ENCODE measurements around the gene DENR.

Gene DENR

GRCh38 chr12:122819209-122819785, 66.7 kb downstream of the DENR start:
- no peak for DNase-seq (ENCODE audit: low read depth, low spot score)

DNA sequence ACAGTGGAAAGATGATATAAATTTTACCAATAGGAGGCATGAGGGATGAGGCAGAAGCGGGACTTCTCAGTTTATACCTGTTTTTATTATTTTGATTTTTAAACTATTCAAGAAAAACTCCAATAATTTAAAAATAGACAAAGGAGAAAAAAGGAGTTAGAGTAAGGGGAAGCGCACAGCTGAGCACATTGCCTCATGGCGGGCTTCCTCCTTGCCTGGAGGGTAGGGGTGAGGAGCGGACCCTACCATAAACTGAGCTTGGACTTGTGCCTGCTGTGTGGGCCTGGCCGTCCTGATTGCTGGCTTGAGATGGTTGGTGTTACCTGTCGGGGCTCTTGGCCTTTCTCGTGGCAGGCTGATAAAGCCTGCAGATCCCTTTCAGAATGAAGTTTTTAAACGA, 67.5 kb downstream of the DENR start:
- DNase-seq (ENCODE audit: low read depth, low spot score), result no peak
